C4-2B (cell line): ENCODE data around the gene PITPNC1.
"Not testable (repeated sequence)": the region's sequence is repeated elsewhere in the genome, so short reads cannot be mapped to it uniquely, and the experiment has no call there.

Experiments used
- H3K27ac ChIP-seq: fragments of 450-650 bp; 2 replicates; pipeline ENCODE4 v1.5.1; 2017
- ZFX ChIP-seq: fragments of 450-650 bp; IDR thresholded peaks from 2 replicates; pipeline ENCODE4 v1.6.1; 2017
- TF ChIP-seq, protein P1 (sequence below): fragments of 450-650 bp; conservative IDR thresholded peaks from 2 replicates; pipeline ENCODE4 v1.5.1; 2017; ENCODE audit warnings: mild to moderate bottlenecking

PITPNC1 gene

DNA sequence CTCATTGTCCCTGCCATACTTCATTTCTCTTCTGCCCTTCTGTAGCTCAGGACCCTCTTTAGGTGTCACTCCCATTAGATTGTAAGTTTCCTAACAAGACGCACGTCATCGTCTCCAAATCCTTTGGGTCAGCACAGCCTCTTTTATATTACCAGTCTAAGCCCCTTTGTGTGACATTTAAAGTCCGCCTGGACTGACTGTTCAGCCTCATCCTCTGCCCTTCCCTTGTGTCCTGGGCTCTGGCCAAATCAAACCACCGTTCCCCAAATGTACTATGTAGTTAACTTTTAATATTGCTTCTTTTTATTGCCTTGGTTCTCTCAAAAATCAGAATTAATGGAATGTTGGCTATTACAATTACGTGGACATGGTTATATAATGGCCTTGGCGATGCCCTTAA is 38.2 kb downstream of the PITPNC1 start:
- no peak overlapping the region for H3K27ac ChIP-seq
- TF ChIP-seq, protein P1, sequence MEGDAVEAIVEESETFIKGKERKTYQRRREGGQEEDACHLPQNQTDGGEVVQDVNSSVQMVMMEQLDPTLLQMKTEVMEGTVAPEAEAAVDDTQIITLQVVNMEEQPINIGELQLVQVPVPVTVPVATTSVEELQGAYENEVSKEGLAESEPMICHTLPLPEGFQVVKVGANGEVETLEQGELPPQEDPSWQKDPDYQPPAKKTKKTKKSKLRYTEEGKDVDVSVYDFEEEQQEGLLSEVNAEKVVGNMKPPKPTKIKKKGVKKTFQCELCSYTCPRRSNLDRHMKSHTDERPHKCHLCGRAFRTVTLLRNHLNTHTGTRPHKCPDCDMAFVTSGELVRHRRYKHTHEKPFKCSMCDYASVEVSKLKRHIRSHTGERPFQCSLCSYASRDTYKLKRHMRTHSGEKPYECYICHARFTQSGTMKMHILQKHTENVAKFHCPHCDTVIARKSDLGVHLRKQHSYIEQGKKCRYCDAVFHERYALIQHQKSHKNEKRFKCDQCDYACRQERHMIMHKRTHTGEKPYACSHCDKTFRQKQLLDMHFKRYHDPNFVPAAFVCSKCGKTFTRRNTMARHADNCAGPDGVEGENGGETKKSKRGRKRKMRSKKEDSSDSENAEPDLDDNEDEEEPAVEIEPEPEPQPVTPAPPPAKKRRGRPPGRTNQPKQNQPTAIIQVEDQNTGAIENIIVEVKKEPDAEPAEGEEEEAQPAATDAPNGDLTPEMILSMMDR = no peak
- TF ChIP-seq ZFX = no peak

DNA sequence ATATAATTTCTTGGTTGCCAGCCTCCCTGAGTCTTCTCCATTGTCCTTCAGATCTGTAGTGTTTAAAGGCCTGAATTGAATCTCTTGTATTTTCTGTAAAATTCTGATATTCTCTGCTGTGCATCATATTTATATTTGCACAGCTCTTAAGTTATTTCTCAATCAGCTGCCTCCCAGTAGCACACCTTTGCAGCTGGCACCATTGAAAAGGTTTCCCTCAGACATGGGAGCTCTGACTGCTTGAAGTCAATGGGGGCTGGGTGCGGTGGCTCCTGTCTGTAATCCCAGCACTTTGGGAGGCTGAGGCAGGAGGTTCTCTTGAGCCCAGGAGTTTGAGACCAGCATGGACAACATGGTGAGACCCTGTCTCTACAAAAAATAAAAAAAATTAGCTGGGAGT is 40.4 kb downstream of the PITPNC1 start:
- no peak overlapping the region for H3K27ac ChIP-seq
- TF ChIP-seq, protein P1 = no peak
- TF ChIP-seq ZFX = no peak

DNA sequence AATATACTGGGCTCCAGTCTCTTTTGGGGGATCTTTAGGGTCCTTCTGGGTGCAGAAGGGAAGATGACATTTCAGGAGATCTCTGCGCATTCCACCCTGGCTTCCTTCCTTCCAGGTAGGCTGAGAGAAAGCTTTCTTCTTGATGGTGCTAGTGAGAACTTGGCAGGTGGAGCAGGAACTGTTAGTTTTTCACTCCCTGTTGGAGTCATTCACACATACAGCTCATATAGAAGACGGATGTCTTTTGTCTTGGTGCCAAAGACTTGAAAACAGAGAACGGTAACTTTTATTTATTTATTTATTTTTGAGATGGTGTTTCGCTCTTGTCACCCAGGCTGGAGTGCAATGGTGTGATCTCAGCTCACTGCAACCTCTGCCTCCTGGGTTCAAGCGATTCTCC is 43.9 kb downstream of the PITPNC1 start:
- TF ChIP-seq, protein P1 = no peak
- TF ChIP-seq ZFX = no peak
- H3K27ac ChIP-seq = no peak overlapping the region

DNA sequence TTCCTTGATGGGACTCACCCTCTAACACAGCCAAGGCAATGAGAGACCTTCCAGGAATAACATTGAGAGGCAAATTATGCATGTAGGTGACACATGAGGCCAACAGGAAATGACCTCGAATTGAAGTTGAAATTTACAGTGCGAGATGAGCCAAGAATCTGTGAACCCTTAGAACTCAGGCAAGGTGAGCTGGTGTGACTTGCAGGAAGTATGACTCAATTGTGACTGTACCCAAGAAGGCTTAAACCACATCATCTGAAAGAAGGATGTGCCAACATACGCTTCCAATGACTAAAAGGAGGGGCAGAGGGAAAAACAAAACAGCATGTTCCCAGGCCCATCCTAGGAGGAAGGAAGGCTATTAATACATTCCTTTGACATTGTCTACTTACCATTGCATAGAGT is 44.8 kb downstream of the PITPNC1 start:
- no peak for TF ChIP-seq ZFX
- TF ChIP-seq, protein P1 = no peak

DNA sequence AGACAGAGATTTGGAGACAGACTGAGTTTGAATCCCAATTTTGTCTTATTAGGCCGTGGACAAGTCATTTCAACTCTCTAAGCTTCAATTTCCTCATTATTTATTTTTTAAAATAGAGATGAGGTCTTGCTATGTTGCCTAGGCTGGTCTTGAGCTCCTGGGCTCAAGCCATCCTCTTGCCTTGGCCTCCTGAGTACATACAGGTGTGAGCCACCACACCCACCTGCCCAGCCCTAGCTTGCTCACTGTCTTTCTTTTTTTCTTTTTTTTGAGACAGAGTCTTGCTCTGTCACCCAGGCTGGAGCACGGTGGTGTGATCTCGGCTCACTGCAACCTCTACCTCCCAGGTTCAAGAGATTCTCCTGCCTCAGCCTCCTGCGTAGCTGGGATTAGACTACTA is 45.2 kb downstream of the PITPNC1 start:
- H3K27ac ChIP-seq = not testable (repeated sequence)

More for the DNA sequence above, 44.8 kb downstream of the PITPNC1 start:
- H3K27ac ChIP-seq = no peak overlapping the region

DNA sequence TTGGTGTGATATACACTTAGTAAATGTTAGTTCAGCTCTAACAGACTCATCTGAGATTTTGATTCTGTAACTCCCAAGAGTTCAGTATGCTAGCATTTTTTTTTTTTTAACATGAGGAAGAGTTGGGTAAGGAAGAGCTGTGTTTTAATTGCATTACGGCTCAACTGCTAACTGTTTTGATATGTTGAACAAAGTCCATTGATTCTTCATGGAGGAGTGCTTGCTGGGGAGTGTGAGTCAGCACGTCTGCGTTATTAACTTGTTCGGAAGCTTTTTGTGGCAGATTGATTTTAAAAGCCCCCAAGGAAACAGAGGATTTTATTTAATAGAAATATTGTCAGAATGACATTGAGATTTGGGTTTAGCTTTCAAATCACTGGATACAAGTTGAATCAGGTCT is 45.8 kb downstream of the PITPNC1 start:
- no peak for TF ChIP-seq ZFX
- TF ChIP-seq, protein P1 = no peak
- H3K27ac ChIP-seq = no peak overlapping the region

DNA sequence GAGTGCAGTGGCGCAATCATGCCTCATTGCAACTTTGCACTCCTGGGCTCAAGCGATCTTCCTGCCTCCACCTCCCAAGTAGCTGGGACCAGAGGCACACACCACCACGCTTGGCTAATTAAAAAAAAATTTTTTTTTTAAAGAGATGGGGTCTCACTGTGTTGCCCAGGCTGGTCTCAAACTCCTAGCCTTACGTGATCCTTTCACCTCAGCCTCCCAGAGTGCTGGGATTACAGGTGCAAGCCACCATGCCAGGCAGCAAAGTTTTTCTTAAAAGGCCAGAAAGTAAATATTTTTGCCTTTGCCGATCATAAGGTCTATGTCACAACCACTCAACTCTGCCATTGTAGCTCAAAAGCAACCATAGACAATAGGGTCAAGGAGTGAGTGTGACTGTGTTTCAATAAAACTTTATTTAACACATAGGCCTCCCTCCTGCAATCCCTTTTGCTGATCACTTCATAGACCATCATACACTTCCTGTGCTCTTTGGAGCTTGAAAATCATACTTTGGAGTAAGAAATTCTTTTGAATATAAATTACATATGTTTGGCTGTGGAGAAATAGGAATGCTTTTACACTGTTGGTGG is 48.6 kb downstream of the PITPNC1 start:
- TF ChIP-seq, protein P1 = no peak
- no peak for TF ChIP-seq ZFX

DNA sequence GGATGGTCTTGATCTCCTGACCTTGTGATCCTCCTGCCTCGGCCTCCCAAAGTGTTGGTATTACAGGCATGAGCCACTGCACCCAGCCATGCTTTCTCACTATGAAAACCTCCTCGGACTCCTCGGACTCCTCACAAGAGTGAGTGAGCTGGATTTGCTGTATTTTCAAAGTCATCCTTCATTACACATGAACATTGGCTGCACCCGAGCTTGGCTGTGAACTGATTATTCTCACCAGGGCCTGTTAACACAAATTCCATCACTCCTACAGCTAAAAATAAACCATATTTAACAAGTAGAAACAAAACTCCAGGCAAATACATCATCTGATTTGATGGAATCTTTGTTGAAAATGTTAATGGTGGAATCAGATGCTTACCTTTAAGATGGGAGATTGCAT is 50.3 kb downstream of the PITPNC1 start:
- TF ChIP-seq ZFX = no peak
- TF ChIP-seq, protein P1 = no peak
- no peak overlapping the region for H3K27ac ChIP-seq

More for the DNA sequence above, 48.6 kb downstream of the PITPNC1 start:
- no peak overlapping the region for H3K27ac ChIP-seq

DNA sequence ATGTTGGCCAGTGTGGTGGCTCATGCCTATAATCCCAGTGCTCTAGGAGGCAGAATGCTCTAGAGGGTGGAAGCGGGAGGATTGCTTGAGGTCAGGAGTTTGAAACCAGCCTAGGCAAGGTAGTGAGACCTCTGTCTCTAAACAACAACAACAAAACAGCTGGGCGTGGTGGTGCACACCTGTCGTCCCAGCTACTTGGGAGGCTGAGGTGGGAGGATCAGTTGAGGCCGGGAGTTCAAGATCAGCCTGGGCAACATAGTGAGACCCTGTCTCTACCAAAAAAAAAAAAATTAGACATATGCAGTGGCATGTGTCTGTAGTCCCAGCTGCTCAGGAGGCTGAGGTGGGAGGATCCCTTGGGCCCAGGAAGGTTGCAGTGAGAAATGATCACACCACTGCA is 53.4 kb downstream of the PITPNC1 start:
- H3K27ac ChIP-seq = not testable (repeated sequence)
